Measurements from ENCODE around the gene PSMC3IP.

The PSMC3IP gene

DNA sequence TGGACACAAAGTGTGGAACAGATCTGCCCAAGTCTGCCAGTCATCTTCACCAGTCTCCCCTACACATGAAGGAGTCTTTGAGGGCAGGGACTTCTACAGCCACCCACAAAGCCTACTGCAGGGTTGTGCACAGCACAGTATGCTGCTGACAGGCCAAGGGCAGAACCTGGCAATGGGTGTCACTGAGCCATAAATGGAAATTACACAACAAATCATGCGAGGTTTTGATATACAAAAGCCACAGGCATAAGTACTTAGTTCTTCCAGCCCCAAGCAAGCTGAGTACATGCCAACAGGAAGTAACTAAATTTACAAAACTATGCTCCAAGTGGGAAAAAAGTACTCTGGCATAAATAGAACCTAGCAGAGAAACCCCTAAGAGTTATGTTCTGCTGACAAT, 7.8 kb upstream of the PSMC3IP start:
- DNase-seq, result no peak

DNA sequence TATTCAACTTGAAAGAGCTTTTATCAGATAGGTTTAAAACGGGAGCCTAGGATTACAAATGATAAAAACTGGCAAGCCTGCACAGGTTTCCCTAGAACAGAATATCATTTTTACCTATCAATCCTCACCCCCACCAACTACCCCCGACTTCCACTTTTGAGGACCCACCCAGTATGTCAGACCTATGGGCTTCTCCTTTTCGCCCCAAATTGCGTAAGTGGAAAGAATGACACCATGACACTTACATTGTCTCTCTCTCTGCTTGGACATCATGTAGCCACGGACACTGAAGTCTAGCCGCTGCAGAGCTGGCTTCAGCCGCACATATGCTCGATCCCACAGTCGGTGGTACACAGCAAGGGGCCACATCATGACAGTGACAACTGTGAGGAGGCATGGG, 7.4 kb upstream of the PSMC3IP start:
- no peak for DNase-seq

DNA sequence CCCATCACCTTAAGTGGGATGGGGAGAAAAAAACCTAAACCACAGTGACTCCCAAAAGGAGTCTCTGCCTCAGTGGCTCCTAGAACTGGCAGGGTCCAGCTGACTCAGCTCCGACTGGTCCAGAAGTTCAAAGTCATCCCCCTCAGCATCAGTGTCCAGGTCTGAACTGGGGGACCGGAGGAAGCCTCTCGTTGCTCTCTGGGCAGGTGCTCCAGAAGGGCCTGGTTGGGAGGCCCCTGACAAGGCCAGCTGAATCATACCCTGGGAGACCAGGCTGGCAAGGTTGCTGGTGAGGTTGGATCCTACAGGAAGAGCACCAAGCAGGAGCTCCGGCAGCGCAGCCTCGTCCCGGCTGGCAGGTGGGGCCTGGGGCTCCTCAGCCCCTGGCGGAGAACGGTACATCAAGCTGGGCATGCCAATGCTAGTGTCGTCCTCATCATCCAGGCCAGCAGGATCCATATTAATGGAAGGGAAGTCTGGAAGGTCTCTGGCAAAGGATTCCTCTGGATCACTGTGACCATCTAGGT, 4.3 kb upstream of the PSMC3IP start:
- DNase-seq, result no peak

DNA sequence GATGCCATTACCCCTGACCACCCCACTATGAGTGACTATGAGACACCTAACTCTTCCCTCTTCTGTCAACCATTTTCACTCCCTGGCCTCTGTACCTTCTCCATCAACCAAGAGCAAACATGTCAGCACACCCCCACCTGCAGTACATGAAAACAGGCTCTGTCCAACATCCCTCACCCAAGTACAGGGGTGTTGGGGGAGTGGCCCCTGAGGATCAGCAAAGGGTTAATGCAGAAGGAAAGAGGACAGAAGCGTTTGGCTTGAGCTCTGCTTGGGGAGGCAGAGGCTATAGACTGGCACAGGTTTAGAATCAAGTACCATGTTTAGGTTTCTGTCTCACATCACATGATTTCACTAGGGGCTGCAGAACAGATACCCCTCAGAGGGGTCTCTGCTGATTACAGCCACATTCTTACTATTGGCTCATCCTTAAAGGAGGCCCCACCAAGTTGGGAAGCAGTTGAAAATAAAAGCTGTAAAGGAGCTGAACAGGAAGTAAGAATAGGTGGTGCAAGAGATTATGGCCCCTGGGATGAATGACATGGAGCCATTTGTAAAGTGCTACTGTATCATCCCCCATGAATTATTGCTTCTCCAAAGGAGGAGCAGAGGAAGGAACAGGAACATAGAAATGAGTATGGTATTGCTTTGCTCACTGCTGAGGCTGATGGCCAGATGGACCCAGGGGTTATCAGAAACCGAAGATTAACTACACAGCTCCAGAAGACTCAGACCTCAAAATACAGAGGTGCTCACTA, 2.4 kb upstream of the PSMC3IP start:
- no peak for DNase-seq

DNA sequence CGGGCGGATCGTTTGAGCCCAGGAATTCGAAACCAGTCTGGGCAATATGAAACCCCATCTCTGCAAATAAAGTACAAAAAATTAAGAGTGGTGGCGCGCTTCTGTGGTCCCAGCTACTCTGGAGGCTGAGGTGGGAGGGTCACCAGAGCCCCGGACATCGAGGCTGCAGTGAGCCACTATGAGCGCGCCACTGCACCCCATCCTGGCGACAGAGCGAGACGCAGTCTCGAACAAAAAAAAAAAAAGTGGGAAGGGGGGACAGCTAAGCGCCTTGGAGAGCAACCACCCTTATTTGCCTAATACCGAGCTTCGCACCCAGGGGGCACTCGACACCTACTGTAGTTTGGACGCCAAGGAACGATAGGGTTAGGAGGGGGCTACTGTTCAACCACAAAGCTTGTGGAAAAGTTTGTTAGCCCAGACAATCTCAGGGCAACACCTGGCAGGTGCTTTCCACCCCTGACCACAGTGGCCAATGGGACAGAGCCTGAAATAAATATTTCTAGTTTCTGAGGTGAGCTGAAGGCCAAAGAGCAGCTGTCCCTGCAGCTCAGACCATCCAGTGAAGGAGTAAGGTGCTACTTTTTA, 847 bp upstream of the PSMC3IP start:
- DNase-seq, result peak; percentile 55

DNA sequence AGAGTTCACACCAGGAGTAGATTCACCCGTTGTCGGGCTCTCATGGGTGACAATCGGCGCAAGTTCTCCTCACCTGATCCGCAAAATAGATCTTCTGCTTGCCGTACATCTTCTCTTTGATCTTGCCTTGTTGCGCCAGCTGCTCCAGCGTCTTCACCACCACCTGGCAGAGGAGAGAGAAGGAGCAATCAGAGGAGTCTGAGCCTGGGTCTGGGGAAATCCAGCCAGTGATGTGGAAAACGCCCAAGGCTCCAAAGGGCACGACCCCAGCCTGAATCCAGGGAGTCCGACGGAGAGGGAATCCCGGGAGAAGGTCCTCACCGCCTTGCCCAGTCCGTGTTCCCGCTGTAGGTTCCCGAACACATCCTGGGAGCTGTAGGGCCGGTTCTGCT, 393 bp downstream of the PSMC3IP start:
- DNase-seq, result no peak

DNA sequence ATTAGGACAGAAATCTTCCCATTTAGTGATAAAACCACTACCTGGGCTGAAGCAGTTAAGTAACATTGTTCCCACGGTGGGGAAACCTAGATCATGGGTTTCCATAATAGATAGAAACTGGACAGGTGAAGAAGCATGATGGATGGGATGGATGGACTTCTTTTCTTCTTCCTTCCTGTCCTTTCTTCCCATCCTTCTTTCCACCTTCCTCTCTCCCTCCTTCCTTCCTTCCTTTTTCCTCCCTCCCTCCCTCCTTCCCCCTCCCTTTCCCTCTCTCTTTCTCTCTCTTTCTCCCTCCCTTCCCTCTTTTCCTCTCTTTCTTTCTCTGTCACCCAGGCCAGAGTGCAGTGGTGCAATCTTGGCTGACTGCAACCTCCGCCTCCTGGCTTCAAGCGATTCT, 3.1 kb downstream of the PSMC3IP start:
- no peak for DNase-seq

DNA sequence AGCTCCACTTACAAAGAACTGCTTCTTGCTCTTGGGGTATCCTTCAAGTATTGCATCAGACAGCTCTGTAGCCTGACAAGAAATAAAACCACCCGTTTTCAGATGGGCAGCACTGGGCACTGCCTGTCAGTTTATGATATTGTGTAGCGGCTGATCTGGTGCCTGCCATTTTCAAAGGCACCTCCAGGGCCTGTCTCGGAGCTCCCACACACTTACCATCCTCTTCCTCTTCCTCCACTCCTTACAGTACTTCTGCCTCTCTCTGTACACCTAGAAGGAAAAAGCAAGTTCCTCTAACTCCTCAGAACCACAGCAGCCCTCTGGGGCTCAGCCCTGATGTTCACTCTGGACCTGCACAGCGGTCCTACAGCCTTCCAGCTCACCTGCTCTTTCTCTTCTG, 4.4 kb downstream of the PSMC3IP start:
- DNase-seq, result no peak

DNA sequence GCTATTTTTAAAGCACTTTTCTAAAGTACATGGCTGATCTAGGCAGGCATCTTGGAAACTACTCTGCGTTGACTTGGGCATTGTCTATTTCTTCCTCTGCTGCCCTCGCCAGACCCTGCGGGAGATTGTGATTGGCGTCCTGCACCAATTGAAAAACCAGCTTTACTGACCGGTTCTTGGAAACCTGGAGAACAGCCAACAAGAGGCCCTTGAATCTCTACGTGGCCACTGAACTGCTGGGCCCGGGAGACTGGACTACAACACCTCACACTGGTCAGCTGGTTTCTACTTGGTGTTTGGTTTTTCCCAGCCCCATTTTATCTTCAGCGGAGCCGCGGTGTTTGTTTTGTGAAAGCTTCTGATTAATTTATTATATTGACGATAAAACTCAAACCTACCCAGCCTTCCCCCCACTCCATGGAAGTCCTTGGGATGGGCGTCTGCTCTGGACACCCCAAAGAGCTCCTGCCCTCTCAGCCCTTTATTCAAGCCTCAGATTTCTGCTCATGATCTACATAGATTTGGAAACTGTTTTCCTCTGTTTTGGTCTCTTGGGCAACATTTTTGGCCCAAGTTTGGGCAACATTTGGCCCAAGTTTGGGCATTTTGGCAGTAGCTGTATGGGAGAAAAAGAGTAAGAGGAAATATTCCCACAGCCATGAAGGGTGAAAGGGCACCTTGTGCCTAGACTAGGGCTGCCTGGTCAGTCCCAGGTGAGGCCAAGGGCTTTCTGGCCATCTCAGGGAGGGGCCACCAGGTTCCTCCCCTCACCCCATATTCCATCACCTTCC, 5.9 kb downstream of the PSMC3IP start:
- no peak for DNase-seq

DNA sequence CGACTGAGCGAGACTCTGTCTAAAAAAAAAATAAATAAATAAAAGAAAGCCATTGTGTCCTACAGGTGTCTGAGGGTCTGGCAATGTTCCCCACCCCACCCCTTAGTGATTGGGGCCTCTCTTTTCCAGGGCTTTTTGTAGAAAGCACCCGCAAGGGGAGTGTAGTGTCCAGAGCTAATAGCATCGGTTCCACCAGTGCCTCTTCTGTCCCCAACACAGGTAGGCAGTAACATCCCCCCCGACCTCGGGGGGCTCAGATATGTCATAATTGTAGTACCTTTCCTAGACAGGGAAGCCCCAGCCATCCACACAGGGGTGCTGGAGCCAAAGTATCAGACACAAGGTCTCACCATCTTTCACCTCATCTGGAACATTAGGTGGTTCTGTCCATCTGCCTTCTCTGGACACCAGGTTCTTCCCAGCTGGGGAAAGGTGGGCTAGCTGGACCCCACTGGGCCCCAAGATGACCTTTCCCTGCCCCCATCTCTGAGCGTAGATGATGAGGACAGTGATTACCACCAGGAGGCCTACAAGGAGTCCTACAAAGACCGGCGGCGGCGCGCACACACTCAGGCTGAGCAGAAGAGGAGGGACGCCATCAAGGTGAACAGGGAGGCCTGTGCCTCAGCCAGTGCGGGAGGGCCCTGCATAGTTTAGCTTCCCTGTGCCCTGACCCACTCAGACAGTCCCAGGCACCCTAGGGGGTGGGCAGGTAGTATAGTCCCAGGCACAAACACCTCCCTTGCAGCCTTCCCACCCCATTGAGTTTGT, 9.0 kb downstream of the PSMC3IP start:
- no peak for DNase-seq

DNA sequence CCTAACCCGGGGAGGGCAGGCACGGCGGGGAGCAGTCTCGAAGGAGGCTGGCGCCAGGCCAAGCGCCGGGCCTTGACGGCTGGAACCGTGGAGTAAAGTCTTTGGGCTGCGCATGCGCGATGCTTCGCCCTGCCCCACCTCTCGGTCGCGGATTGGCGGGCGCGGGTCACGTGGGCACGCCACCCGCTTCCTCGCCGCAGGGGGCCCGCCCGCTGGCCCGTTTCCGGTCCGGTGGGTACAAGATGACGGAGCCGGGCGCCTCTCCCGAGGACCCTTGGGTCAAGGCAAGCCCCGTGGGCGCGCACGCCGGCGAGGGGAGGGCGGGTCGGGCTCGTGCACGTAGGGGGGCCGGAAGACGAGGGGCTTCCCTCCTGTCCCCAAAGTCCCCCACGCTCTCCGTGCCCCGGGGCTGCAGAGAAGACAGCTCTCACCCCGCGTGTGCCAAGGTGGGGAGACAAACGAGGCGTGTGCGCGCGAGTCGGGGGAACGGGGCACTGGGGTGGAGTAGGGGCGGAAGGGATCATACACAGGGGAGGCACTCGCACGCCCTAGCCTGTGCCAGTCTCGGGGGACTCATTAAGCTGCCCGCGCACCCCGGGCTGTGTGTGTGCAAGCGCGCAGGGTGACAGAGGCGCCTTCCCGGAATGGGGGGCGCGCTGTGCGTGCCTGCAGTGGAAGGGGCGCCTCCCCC, 10.5 kb downstream of the PSMC3IP start, which contains the start of gene MLX:
Gene MLX (plus strand): TSS at position 218 of the 691 bp plus-strand sequence. CDS start 25 bp downstream, at position 243.
- DNase-seq, result peak; percentile 92

DNA sequence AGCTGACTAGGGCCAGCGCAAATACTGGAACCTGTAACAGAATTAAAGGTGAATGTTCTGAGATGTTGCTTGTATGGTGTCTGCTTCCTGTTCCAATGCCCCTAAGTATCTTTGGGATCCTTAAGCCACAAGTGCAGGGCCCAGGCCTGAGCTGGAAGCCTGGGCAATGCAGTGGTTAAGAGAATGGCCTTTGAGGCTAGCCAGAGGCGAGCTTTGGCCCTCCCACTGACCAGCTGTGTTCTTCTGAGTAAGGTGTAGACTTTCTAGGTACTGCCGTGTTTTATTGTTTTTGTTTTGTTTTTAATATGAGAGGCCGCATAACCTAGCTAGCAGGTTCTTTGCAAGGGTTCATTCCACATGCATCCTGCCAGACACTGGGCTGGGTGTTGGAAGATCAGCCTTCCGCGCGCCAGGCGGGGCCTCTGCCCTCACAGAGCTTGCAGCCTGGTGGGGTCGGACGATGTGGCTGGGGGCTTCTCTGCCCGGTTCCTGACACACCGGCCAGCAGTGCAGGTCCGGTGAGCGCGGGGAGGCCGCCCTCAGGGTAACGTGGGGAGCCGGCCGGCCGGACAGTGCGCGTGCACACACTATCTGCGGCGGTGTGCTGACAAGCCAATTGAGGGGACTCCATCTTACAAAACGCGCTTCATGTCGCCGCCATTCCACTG, 11.2 kb downstream of the PSMC3IP start:
- no peak for DNase-seq

DNA sequence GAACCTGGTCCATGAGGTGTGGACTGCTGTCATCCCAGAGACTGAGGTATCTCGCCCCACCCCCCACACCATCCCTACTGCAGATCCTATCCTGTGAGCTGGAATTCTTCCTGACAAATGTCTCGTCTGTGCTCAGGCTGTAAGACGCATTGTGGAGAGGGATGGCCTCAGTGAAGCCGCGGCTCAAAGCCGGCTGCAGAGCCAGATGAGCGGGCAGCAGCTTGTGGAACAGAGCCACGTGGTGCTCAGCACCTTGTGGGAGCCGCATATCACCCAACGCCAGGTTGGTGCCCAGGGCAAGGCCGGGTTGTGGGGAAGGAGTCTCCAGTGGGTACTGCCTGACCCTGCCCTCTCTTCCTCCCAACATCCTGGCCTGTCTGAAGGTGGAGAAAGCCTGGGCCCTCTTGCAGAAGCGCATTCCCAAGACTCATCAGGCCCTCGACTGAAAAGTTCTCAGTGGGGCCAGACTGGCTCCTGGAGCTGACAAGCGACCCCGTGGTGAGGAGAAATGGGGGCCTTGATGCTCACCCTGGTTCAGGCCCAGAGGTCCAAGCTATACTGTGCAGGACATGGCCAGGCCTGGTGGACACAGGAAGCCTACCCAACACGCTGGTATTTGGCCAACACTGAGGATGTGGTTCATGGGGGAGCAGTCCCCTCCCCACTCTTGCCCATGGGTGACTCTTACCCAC, 11.9 kb downstream of the PSMC3IP start:
- no peak for DNase-seq

DNA sequence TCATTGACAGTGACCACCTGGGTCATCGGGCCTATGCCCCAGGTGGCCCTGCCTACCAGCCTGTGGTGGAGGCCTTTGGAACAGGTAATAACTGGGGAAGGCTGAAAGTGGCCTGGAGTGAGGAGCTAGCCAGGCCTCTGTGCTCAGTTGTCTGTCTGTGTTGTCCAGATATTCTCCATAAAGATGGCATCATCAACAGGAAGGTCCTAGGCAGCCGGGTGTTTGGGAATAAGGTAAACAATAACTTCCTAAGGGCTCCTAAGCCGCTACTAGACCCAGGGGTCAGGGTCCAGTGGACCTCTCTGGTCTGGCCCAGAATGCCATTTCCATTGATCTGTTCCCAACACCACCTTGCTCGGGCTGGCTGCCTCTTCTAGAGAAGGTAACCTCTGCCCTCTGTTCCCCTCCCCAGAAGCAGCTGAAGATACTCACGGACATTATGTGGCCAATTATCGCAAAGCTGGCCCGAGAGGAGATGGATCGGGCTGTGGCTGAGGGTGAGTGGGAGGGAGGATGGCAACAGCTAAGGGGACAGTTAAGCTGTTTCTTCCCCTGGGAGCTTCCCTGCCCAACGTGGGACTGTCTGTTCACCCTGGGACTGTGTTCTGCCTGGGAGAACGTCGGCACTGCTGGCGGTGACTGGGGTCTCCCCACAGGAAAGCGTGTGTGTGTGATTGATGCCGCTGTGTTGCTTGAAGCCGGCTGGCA, 12.6 kb downstream of the PSMC3IP start:
- DNase-seq, result no peak

DNA sequence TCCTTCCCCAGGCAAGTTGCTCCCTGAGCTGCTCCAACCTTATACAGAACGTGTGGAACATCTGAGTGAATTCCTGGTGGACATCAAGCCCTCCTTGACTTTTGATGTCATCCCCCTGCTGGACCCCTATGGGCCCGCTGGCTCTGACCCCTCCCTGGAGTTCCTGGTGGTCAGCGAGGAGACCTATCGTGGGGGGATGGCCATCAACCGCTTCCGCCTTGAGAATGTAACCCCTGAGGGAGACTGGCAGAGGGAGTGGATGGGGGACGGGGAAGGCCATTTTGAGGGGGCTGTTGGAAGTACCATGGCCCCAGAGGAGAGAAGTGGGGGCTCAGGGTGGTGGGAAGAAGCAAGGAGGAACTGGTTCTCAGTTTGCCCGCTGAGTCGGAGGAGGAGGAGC, 13.6 kb downstream of the PSMC3IP start:
- no peak for DNase-seq

DNA sequence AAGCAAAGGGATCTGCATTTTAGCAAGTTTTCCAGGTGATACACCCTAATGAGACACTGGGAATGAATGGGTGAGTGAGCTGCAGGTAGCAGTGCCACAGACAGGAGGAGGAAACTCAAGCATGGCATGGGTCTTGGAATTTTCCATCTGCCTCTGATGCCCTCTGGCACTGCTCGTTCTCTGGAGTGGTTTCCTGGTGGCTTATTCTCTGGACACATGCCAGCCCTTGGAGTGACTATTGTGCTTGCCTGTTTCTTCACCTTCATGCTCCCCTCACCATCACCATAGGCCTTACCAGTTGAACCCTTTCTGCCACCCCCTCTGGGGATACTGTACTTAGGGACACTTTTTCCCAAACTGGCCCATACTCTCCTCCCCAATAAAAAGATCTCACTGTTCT, 14.0 kb downstream of the PSMC3IP start:
- DNase-seq, result no peak

DNA sequence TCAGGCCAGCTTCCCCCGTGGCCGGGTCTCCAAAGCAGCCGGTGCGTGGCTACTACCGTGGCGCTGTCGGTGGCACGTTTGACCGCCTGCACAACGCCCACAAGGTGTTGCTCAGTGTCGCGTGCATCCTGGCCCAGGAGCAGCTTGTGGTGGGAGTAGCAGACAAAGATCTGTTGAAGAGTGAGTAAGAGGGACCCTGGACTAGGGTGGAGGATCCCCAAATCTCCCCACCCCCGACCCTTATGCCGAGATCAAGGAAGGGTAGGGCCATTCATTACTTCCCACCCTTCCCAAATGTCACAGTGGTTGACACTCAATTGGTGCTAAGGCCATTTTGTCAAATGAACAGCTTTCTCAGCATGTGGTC, 14.4 kb downstream of the PSMC3IP start:
- no peak for DNase-seq

DNA sequence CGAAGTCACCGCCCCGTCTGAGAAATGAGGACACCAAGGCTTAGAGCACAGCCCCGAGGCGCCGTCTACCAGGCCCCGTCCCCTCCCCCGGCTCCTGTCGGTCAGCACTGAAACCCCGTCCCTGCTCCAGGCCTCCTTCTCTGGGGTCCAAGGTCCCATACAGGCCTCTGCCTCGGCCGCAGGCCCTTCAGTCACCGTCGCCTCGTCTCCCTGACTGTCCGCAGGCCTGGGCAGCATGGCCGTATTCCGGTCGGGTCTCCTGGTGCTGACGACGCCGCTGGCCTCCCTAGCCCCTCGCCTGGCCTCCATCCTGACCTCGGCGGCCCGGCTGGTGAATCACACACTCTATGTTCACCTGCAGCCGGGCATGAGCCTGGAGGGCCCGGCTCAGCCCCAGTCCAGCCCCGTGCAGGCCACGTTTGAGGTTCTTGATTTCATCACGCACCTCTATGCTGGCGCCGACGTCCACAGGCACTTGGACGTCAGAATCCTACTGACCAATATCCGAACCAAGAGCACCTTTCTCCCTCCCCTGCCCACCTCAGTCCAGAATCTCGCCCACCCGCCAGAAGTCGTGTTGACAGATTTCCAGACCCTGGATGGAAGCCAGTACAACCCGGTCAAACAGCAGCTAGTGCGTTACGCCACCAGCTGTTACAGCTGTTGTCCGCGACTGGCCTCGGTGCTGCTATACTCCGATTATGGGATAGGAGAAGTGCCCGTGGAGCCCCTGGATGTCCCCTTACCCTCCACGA, 15.0 kb downstream of the PSMC3IP start:
- no peak for DNase-seq

DNA sequence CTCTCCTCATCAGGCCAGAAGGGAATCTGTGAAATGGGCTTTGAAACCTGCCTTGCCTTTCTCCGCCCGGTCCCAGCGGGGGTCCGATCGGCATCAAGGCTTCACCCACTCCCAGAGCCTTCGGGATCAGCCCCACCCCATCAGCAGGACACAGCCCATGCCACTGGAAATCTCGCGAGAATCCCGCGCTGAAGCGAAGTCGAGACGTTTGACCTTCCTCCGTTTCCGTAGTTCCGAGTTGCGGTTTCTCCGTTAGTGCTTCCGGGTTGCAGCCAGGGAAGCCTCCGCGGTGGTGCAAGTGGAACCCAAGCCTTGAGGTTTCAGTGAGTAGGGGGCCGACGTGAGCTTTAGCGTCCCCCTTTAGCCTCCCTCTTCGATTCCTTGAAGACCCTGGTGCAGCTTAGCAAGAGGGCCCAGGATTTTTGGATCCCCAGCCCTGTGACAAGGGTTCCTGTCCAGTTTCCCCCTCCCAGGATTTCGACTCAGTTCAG, 15.6 kb downstream of the PSMC3IP start, which contains the start of gene COASY:
Gene COASY (plus strand): TSS at position 252 of the 491 bp plus-strand sequence. CDS start 475 bp downstream, outside the sequence.
- DNase-seq, result peak; percentile 82

Measured in effector CD8-positive, alpha-beta T cell (primary cell).